Measurements from ENCODE around the gene PTPRM. TPM values are rescaled to one million over a fixed set of nuclear protein-coding genes. Genes with fewer than 3 reads are reported as not detected.

Gene PTPRM
- polyA plus RNA-seq, 1 donor from 2014 or later: 126 TPM

GRCh38 chr18:7876354-7877104 lies 309.4 kb downstream of the PTPRM start:
- TF ChIP-seq SMC3 (conservative IDR thresholded peaks at IDR 0.05; ENCODE audit: poor library complexity): no peak
- no peak for TF ChIP-seq TAF1 (IDR thresholded peaks at IDR 0.05; ENCODE audit: low read depth)
- TF ChIP-seq, protein P1, sequence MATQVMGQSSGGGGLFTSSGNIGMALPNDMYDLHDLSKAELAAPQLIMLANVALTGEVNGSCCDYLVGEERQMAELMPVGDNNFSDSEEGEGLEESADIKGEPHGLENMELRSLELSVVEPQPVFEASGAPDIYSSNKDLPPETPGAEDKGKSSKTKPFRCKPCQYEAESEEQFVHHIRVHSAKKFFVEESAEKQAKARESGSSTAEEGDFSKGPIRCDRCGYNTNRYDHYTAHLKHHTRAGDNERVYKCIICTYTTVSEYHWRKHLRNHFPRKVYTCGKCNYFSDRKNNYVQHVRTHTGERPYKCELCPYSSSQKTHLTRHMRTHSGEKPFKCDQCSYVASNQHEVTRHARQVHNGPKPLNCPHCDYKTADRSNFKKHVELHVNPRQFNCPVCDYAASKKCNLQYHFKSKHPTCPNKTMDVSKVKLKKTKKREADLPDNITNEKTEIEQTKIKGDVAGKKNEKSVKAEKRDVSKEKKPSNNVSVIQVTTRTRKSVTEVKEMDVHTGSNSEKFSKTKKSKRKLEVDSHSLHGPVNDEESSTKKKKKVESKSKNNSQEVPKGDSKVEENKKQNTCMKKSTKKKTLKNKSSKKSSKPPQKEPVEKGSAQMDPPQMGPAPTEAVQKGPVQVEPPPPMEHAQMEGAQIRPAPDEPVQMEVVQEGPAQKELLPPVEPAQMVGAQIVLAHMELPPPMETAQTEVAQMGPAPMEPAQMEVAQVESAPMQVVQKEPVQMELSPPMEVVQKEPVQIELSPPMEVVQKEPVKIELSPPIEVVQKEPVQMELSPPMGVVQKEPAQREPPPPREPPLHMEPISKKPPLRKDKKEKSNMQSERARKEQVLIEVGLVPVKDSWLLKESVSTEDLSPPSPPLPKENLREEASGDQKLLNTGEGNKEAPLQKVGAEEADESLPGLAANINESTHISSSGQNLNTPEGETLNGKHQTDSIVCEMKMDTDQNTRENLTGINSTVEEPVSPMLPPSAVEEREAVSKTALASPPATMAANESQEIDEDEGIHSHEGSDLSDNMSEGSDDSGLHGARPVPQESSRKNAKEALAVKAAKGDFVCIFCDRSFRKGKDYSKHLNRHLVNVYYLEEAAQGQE (IDR thresholded peaks at IDR 0.05; ENCODE audit: borderline replicate concordance): no peak
- no peak for TF ChIP-seq RAD21 (conservative IDR thresholded peaks at IDR 0.05)
- TF ChIP-seq, protein P2, sequence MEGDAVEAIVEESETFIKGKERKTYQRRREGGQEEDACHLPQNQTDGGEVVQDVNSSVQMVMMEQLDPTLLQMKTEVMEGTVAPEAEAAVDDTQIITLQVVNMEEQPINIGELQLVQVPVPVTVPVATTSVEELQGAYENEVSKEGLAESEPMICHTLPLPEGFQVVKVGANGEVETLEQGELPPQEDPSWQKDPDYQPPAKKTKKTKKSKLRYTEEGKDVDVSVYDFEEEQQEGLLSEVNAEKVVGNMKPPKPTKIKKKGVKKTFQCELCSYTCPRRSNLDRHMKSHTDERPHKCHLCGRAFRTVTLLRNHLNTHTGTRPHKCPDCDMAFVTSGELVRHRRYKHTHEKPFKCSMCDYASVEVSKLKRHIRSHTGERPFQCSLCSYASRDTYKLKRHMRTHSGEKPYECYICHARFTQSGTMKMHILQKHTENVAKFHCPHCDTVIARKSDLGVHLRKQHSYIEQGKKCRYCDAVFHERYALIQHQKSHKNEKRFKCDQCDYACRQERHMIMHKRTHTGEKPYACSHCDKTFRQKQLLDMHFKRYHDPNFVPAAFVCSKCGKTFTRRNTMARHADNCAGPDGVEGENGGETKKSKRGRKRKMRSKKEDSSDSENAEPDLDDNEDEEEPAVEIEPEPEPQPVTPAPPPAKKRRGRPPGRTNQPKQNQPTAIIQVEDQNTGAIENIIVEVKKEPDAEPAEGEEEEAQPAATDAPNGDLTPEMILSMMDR (IDR thresholded peaks at IDR 0.05; ENCODE audit: poor library complexity, severe bottlenecking): no peak
- TF ChIP-seq EP300 (conservative IDR thresholded peaks at IDR 0.05; ENCODE audit: poor library complexity, severe bottlenecking): no peak
- TF ChIP-seq POLR2AphosphoS5 (IDR thresholded peaks at IDR 0.05): no peak
- TF ChIP-seq EZH2 (IDR thresholded peaks at IDR 0.05; ENCODE audit: borderline replicate concordance, insufficient read depth, low read length, poor library complexity, severe bottlenecking): no peak
- no peak for TF ChIP-seq MXI1 (conservative IDR thresholded peaks at IDR 0.05; ENCODE audit: poor library complexity, severe bottlenecking)
- Histone ChIP-seq H3K4me2 (ENCODE audit: low read length) (no peak overlapping the region), H3K9me2 (ENCODE audit: insufficient read depth, low read length) (no peaks in the 10 kb centered on the region)

GRCh38 chr18:7877609-7878008 lies 310.5 kb downstream of the PTPRM start:
- Histone ChIP-seq H3K9me3 (ENCODE audit: low read length) (no peaks in the 10 kb centered on the region), H3K79me2 (replicated peaks; ENCODE audit: insufficient read depth, low read length) (no peaks in the 10 kb centered on the region), H3K9me2 (ENCODE audit: insufficient read depth, low read length) (no peaks in the 10 kb centered on the region), H3K27ac (ENCODE audit: low read length) (no peak overlapping the region), H3K4me2 (ENCODE audit: low read length) (no peak overlapping the region), H4K20me1 (ENCODE audit: insufficient read depth) (no peaks in the 10 kb centered on the region), H2AFZ (ENCODE audit: low read depth, low read length) (no peak overlapping the region), H3K9ac (ENCODE audit: low read length) (no peak overlapping the region), H3K4me3 (ENCODE audit: low read length) (no peak overlapping the region), H3K27me3 (ENCODE audit: insufficient read depth, low read depth, low read length) (peaks cover 7% of the 10 kb centered on the region), H3K36me3 (ENCODE audit: insufficient read depth, low read length) (no peaks in the 10 kb centered on the region), H3F3A (ENCODE audit: insufficient read depth, low read length, poor library complexity, severe bottlenecking) (peaks cover 3% of the 10 kb centered on the region)
- no peak for TF ChIP-seq MXI1 (conservative IDR thresholded peaks at IDR 0.05; ENCODE audit: poor library complexity, severe bottlenecking)
- TF ChIP-seq RAD21 (conservative IDR thresholded peaks at IDR 0.05): no peak
- TF ChIP-seq TAF1 (IDR thresholded peaks at IDR 0.05; ENCODE audit: low read depth): no peak
- TF ChIP-seq, protein P2 (IDR thresholded peaks at IDR 0.05; ENCODE audit: poor library complexity, severe bottlenecking): no peak
- TF ChIP-seq, protein P1 (IDR thresholded peaks at IDR 0.05; ENCODE audit: borderline replicate concordance): no peak
- no peak for TF ChIP-seq EP300 (conservative IDR thresholded peaks at IDR 0.05; ENCODE audit: poor library complexity, severe bottlenecking)
- no peak for TF ChIP-seq SMC3 (conservative IDR thresholded peaks at IDR 0.05; ENCODE audit: poor library complexity)
- no peak for TF ChIP-seq POLR2AphosphoS5 (IDR thresholded peaks at IDR 0.05)
- TF ChIP-seq EZH2 (IDR thresholded peaks at IDR 0.05; ENCODE audit: borderline replicate concordance, insufficient read depth, low read length, poor library complexity, severe bottlenecking): no peak

More at GRCh38 chr18:7876354-7877104, 309.4 kb downstream of the PTPRM start:
- H3K27ac ChIP-seq (ENCODE audit: low read length): no peak overlapping the region
- no peaks in the 10 kb centered on the region for H3K9me3 ChIP-seq (ENCODE audit: low read length)
- H3K27me3 ChIP-seq (ENCODE audit: insufficient read depth, low read depth, low read length): peaks cover 7% of the 10 kb centered on the region
- no peak overlapping the region for H2AFZ ChIP-seq (ENCODE audit: low read depth, low read length)
- H3K9ac ChIP-seq (ENCODE audit: low read length): no peak overlapping the region
- H3K4me3 ChIP-seq (ENCODE audit: low read length): no peak overlapping the region
- H3K36me3 ChIP-seq (ENCODE audit: insufficient read depth, low read length): no peaks in the 10 kb centered on the region
- no peaks in the 10 kb centered on the region for H4K20me1 ChIP-seq (ENCODE audit: insufficient read depth)
- peaks cover 3% of the 10 kb centered on the region for H3F3A ChIP-seq (ENCODE audit: insufficient read depth, low read length, poor library complexity, severe bottlenecking)
- H3K79me2 ChIP-seq (replicated peaks; ENCODE audit: insufficient read depth, low read length): no peaks in the 10 kb centered on the region
